GM19397 (cell line): ENCODE results near the gene NSFL1C.

Experiments
- ATAC-seq: cut with Tn5 transposase; IDR thresholded peaks from one replicate; pipeline ENCODE4 v1.9.1; 2021; ENCODE audit warnings: mild to moderate bottlenecking, moderate library complexity; ENCODE audit not compliant: unreplicated experiment

NSFL1C gene

GRCh38 chr20:1394686-1395085, 72.0 kb downstream of the NSFL1C start:
- ATAC-seq, result no peak

- ATAC-seq, result no peak
Observed at GRCh38 chr20:1393507-1393882, 73.2 kb downstream of the NSFL1C start.

- peak; percentile 96 for ATAC-seq
Observed at GRCh38 chr20:1392693-1393506, 73.7 kb downstream of the NSFL1C start, which contains the start of gene FKBP1A. TSS of gene FKBP1A (minus strand) at chr20:1393054. CDS start at chr20:1392998, 56 bp downstream.

GRCh38 chr20:1392443-1392692, 74.3 kb downstream of the NSFL1C start:
- ATAC-seq, result peak; percentile 20
